Measurements from ENCODE around the gene BEGAIN.

- TF ChIP-seq EZH2 (IDR thresholded peaks at IDR 0.05; ENCODE audit: insufficient read depth, poor library complexity, severe bottlenecking) (no peak), EZH2phosphoT487 (IDR thresholded peaks at IDR 0.05; ENCODE audit: insufficient read depth, low read depth) (no peak)
Measured at GRCh38 chr14:100622708-100623485, 35.7 kb upstream of the BEGAIN start.

Measured in GM23248 (cell line).